NCI-H345 (cell line): Measurements from ENCODE around the gene EIF3C.
"Not testable (repeated sequence)": the region's sequence is repeated elsewhere in the genome, so short reads cannot be mapped to it uniquely, and the experiment has no call there.

Experiments
- DNase-seq: peaks from one replicate; lab custom pipeline; 2025; lab: John Stamatoyannopoulos, UW

EIF3C gene

DNA sequence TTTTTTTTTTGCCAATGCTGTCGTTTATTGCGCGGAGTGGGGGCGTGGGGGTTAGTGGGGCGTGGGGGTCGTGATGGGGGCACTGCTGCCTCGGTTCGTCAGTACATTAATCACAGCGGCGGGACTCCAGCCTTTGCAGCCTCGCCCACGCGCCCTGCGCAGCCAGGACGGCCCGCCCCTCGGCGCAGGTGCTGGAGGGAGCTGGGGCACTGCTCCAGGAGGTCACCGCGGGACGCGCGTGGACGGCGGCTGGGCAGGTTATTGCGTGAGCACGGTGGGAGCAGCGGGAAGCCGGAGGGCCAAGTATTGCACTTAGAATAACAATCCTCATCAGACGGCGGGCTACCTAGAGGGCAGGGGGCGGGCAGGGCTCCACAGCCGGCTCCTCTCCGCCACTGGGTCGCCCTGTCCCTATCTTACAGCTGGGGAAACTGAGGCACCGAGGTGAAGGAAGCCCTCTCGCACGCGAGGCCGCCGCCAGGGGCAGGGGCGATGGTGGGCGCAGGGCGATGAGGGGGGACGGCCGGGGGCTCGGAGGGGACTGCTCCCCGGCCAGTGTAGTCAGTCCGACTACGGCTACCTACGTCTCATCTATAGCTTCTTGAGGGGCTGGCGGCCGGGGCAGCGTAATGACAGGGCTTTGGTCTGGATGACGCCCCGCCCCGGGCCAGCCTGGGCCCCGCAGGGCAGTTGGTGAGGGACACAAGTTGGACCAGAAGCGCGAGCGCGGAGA, 35.5 kb downstream of the EIF3C start:
- not testable (repeated sequence) for DNase-seq

DNA sequence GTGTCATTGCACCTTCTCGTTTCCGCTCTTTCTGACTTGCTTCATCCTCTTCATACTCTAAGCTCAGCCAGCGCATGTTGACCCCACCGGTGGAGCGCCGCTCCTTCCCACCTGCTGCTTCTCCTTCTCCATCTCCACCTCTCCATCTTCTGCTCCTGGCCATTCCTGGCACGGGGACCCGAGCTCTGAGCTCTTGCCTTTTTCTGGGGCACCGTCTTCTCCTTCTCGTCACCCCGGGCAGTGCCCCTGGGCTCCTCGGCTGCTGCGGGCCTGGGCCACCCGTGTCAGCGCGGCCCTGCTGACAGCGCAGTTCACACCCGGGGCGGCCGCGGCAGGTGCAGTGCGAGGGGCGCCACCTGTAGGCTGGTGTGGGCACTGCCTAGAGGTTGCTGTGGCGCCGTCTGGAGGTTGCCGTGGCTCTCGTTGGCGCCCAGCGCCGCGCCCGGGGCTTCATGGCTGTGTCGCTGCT, 38.8 kb downstream of the EIF3C start:
- DNase-seq, result not testable (repeated sequence)

DNA sequence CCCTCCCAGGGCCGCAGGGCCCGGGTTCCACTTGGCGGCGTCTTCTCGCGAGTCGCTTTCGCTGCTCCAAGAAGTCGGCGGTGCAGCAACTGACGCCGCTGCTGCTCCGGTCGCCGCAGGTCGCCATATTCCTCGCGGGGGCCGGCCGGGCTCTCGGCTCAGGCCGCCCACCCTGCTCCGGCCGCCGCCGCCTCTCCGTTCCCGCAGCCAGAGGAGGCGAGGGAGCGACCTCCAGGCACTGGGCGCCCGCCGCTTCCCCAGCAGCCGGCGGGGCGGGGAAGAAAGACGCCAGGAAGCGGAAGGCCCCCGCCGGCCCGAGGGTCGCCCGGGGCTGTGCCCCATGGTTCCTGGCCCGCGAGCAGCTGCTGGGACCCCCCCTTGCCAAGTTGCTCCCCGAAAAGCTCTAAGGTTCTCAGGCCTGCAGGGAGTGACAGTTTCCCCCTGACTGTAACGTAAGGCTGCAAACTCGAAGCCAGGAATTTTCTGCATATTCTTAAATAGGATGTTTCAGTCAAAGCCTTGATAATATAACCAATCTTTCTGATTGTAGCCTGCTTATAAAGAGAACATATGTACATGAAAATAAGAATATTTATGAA, 39.3 kb downstream of the EIF3C start:
- not testable (repeated sequence) for DNase-seq

DNA sequence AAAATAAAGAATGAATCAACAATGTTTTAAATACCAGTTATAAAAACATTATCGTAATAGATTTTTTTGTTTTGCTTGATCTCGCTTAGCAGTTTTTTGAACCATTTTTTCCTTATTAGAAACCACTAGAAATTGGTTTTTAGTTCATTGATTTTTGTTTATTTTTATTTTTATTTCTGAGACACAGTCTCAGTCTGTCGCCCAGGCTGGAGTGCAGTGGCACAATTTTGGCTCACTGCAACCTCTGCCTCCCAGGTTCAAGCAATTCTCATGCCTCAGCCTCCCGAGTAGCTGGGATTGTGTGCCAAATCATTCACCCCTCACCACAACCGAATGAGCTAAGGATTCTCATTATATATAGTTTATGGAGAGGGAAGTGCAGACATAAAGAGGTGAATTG, 40.2 kb downstream of the EIF3C start, which contains the start of gene NPIPB9:
TSS of gene NPIPB9 (plus strand) at position 301 of the 400 bp plus-strand sequence.
- not testable (repeated sequence) for DNase-seq

DNA sequence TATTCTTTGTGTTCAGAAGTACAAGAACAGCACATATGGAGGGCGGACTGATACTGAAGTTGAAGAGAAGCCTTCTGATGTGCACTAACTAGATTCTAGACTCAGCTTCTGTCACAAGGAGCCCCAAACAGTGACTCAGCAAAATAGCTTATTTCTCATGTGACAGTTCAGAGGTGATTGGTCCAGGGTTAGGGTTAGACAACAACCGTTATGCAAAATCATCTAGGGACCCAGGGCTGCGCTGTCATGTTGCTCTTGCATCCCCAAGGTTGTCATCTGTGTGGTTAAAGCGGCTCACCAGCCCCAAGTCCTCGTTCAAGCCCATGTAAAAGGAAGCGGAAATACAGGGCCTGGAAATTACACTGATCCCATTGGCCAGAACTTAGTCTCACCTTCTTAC, 70.4 kb downstream of the EIF3C start:
- not testable (repeated sequence) for DNase-seq

DNA sequence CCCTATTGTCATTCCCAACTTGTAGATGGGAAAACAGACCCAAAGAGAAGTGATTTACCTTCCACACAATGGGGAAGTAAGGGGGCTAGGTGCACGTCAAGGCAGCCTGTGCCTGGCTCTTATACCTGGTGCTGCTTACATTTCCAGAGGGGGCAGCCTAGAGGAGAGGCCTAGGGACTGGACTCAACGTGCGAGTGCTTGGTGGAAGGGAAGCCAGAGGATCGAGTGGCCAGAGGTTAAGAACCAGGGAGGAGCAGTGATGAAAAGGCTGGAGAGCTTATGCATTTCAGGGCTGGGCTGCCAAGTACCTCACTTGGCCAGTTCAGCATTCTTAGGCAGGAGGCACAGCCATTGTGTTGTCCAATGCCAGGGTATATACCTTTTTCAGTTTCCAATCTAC, 71.1 kb downstream of the EIF3C start:
- not testable (repeated sequence) for DNase-seq
